Non-pigmented ciliary epithelial cell (primary cell): ENCODE data around the gene FHIT.
"Not testable (repeated sequence)": the region's sequence is repeated elsewhere in the genome, so short reads cannot be mapped to it uniquely, and the experiment has no call there.

Experiments used
- DNase-seq: peaks from one replicate; pipeline ENCODE4 v3.0.0-alpha.2; 2010; ENCODE audit warnings: low read depth

Gene FHIT

DNA sequence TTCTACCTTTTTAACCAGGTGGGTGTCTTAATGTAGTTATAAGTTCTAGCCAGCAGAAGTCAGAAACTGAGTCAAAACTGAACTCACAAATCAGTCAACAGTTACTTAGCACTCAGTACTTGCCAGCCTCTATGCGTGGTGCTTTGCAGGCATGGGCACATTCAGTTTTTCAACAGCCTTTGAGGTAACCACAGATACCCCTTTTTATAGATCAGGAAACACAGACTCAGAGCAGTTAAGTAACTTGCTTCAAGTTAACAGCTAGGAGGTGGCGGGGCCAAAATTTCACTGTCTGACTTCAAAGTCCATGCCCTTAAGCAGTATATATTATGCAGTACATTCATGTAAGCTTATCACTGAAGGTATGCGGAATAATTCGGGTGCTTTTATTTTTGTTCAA lies 139.4 kb downstream of the FHIT start:
- no peak for DNase-seq

DNA sequence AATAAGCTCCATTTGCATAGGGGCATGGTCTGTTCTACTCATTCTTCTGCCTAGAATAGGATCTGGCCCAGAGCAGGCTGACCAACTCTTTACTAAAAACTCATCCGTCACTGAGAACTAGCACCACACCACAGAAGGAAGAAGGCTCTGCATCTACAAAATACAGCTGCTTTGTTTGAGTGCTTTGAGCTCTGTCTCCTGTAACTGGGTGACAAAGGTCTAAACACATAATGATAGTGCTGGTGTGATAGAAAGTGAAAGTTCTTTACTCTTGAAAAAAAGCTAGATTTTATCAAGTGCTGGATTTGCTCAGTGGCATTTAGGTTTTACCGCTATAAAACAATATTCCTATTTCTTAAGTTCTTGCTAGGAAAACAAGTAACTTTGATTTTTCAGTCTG lies 140.7 kb downstream of the FHIT start:
- DNase-seq, result no peak

DNA sequence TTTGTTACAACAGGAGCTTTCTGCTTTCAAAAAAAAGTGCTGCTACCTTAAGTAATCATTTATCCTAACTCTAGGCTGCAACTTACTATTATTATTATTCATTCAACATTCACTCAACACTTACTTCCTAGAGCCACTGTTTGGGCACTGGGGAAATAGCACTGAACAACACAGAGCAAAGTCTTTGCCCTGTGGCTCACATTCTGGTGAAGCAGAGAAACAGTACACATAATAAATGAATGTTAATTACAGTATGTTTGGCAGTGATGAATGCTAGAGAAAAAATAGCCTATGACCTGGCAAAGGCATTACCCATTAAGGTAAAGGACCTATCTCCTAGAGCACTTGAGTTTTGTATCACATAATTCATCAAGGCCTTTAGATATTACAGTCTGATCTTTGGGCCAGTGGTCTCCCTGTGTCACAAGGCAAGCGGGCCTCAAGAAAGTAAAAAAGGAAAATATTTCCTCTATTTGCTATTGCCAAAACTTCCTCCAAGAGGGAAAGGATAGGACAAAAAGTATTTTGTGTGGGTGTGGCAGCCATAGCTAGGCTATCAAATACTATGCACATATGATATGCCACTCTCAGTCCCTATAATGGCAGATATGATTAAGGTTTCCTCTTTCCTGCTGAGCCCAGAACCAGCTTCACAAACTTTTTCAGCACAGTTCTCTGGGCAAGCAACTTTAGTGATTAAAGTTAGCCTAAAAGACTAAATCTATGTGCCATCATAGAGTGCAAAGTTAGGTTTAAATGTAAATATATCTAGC lies 142.8 kb downstream of the FHIT start:
- no peak for DNase-seq

DNA sequence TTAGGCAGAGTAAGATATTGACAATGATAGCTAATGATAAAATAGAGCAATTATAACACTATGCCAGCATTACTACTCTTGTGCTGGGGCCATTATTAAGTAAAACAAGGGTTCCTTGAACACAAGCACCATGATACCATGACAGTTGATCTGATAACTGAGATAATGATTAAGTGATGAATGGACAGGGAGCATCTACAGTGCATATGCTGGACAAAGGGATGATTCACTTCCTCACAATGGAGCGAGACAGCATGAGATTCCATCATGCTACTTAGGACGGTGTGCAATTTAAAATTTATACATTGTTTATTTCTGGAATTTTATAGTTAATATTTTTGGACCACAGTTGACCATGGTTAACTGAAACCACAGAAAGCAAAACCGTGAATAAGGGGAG lies 156.6 kb downstream of the FHIT start:
- DNase-seq, result no peak

DNA sequence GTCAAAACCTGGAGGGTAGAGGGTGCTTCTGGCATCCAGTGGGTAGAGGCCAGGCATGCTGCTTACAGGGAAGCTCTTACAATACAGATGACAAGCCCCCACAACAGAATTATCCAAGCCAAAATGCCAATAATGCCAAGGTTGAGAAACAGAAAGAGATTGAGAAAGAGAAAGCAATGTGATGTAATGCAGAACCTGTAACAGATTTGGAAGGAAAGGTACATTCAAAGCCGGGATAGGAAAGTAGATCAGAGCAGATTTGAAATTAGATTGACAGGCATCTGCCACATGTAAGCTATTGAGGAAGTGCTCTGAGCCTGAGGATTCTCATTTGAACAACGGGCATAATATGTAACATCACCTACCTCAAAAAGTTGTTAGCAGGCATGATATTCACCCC lies 157.9 kb downstream of the FHIT start:
- no peak for DNase-seq

DNA sequence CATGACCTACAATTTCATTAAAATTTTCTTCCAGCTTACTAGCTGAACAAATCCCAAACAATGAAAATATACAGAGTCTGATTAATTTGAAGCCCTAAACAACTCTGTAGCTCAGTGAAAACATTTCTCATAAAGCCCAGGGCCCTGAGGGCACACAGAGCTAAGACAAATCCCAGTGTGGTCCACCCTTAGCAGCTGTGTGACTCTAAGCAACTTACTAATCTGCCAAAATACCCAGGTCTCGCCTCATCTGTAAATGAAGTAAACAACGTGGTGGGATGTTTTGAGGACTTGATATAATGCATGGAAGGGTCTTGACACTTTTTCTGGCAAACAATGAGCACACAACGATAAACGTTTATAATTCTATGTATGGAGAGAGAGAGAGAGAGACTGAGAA lies 158.4 kb downstream of the FHIT start:
- DNase-seq, result no peak

DNA sequence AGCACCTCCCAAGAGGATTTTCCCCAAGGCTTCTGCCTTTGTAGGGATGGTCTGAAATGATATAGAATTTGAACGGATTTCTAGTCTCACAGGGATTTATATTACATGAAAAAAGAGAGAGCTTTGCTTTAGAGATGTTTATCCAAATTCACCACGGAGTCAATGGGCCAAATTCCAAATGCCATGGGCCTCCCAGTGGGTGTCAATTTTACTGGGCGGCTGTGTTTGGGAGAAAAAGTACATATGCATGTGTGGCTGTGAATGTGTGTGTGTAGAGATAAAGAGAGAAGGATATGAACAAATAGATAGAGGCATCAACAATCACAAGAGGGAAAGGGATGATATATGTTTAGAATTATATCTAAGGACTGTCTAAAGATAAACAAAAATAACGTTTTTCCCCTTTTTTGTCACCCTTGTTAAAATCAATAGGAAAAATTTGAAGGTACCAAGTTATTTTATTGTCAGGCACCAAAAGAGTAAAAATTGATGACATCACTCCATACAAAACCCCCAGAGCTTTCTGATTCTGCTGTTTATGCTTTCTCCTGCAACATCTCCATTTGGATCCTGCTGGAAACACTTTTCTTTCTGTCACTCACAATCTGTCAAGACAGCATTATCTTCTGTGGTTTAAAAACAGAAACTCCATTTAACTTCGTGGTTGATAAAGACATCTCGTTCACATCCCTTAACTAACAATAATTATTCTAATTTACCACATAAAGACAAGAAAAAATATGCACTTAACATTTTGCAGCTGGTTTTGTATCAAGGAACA lies 160.7 kb downstream of the FHIT start:
- no peak for DNase-seq

DNA sequence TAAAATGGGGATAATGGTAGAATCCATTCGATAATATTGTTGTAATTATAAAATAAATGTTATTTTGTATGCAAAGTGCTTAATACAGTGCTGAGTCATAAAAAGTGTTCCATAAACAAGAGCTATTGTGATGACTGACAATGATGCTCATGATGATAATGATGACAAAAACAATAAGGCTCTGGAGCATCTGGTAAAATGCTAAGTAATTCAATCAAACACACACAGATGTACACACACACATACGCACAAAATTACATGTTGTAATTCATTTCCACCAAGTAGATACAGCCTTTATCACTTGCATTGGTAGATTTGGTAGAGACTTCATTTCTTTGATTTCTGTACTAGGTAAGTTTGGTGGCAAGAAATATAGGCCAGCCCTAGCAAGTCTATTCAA lies 163.8 kb downstream of the FHIT start:
- DNase-seq, result no peak

DNA sequence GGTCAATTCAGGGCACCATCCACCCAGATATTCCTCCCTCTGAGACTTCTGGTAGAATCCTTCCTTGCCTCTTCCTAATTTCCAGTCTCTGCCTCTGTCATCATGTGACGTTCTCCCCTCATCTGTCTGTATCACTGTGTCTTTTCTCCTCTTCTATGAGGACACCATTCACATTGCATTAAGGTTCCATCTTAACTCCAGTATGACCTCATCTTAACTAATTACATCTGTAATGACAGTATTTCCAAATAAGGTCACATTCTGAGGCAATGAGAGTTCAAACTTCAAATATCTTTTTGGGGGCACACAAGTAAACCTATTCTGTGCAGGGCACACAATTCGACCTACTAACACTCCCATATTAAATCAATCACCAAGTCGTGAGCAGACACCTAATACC lies 169.7 kb downstream of the FHIT start:
- no peak for DNase-seq

DNA sequence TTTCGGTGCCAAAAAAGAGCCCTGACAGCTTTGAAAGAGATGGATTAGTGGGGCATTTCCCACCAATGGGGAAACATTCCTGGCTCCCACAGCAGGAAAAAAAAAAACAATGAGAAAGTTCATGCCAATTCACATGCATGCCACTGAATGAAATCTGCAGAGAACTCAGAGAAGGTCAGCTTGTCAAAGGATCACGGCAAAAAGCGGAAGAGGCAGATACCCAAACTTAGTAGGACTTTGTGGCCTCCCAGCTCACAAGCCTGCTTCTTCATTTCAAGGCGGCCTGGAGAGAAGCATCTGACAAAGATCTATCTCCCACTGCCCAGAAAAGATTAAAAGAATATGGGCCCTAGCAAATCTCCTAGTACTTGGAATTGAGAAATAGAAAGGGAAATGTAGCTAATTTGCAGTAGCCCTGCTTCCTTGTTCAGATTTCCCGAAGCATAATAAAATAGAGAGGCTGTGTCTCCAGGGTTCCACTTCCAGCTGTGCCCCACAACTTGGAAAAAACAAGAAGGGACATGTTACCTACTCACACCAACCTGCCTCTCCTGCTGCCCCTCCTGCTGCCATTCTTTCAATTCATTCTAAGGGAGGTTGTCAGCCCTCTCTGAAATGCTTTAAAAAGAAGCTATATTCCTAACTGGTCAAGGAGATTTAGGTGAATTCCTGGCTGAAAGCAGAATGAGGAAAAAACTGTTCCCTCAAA lies 170.4 kb downstream of the FHIT start:
- no peak for DNase-seq

DNA sequence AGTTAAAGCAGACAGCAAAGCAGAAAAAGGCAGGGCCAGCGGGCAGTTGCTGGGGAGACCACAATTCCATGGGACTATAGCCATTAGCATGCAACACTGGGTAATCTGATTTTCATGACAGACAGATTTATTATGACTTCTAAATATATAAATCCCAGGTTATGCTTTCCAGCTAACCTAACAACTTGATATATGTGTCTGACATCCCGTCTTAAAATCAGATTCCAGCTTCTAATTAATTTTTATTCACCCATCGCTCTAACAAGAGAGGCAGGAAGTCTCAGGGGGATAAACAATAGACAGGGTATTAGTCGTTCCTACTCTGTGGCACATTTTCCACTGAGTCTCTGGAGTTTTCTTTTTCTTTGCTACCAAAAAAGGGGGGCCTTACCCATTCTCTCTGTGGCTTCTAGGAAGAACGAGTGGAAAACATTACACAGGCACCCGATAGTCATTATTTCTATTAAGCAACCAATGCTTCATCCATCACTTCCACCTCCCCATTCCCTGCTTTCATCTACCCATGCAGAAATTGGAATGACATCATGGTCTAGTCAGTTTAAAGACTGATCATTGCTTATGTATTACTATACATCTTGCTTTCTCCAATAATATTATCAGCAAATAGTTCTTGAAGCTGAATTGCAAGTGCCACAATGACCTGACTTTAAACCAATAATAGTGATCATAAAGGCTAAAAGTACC lies 173.1 kb downstream of the FHIT start:
- DNase-seq, result no peak

DNA sequence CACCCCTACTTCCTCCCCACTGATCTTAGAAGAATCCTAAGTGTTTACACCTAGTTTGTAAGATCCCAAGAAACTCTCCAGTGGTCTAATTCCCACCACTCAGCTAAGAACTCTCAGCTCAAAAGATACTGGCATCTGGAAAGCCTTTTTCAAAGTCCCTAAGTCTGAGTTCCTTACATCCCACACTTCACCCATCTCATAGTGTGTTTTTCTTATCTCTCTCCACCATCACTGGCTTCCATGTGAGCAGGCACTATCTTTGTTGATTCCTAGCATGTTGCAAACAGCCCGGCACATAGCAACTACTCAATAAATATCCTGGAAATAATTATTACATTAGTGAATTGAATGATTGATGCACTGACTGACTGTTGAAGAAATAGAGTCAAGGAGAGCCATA lies 173.7 kb downstream of the FHIT start:
- DNase-seq, result no peak

DNA sequence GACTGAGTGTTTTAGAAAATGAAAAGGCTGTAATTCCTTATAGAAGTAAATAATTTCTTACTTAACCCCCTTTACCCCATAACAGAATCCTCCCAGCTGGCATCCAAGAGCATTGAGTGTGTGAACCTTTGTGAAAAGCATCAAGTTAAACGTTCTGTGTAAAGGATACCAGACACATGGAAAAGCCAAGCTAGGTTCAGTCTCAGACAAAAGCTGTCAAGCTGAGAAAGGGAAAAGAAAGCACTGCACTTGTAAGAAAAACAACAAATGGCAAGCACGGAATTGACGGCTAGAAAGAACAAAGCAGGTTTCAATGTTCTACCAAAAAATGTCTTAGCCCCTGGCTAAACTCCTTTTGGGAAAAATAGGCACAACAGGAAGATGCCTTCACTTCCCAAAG lies 176.5 kb downstream of the FHIT start:
- no peak for DNase-seq

DNA sequence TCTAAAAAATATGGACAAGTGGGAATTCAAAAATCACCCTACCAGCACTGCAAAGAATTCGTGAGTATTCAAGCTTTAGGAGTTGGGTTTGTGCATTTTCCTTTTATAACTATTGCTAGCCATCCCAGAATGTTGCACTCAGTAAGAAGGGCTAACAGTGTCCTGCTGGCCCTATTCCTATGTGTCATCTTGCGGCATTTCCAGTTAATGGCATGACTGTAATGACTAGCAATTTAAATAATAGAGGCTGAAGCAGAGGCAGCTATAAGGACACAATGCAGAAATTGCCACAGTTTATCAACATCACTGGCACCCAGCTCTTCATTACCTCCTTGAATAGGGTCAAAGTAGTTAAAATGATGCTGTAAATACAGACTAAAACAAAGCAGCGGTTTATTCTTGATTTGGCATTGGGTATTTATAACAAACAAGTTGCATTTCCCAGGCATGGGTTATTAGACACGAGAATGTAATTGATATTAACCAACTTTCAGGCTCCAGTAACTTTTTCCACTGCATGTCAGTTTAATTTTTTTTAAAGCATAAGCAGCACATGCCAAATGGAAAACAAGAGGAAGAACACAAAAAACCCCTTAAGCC lies 177.6 kb downstream of the FHIT start:
- no peak for DNase-seq

DNA sequence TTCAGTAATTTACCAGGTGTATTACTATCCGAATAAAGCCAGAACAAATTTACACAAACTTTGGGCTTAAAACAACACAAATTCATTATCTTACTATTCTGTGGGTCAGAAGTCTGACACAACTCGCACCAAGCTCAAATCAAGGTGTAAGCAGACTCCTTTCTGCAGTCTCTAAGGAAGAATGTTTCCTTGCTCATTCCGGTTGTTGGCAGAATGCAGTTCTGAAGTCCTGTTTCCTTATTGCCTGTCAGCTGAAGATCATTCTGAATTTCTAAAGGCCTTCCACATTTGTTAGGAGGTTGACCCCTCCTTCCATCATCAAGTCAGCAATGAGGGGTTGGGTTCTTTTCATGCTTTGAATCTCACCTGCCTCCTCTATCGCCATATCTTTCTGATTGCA lies 183.2 kb downstream of the FHIT start:
- no peak for DNase-seq

DNA sequence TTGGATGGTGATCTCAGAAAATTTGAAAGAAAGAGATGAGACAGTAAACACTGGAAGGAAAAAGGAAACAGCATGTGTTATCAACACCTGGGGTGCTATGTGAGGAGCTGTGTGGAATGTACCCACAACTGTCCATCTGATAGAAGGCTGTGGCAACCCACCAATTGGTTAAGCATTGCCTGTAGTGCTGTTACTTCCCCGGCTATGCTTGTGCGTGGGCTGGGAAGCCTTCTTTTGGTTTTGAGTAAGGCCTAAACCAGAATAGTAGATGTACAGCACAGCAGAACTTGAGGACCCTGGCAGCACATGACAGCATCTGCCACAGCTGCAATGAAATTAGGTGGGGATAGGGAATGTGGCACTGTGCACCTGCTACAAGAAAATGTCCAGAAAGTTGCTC lies 184.5 kb downstream of the FHIT start:
- no peak for DNase-seq

DNA sequence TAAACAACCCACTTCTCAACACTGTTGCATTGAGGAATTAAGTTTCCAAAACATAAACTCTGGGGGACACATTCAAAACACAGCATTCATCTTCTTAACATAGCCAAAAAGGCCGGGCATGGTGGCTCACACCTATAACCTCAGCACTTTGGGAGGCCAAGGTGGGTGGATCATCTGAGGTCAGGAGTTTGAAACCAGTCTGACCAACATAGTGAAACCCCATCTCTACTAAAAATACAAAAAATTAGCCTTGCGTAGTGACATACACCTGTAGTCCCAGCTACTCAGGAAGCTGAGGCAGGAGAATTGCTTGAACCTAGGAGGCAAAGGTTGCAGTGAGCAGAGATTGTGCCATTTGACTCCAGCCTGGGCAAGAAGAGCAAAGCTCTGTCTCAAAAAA lies 185.0 kb downstream of the FHIT start:
- DNase-seq, result not testable (repeated sequence)

DNA sequence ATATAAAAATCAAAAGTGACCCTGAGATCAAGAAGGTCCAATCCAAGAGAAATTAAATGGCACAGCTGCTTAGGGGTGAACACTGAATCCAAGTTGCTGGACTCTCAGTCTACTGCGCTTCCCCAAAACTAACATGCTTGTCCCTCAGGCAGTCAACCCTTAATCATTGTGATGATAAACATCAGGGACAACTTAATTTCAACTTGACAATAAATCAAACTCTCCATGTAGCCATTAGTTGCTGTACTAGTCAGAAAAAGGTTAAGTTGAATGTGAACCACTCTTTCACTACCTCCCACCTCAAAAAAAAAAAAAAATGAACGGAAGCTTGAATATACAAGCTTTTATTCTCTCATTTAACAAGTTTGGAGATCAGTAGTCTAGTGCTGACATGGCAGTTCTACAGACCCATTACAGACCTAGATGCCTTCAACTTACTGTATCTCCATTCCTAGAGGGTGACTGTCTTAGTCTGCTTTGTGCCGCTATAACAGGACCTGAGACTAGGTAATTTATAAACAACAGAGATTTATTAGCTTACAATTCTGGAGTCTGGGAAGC lies 185.7 kb downstream of the FHIT start:
- DNase-seq, result no peak

DNA sequence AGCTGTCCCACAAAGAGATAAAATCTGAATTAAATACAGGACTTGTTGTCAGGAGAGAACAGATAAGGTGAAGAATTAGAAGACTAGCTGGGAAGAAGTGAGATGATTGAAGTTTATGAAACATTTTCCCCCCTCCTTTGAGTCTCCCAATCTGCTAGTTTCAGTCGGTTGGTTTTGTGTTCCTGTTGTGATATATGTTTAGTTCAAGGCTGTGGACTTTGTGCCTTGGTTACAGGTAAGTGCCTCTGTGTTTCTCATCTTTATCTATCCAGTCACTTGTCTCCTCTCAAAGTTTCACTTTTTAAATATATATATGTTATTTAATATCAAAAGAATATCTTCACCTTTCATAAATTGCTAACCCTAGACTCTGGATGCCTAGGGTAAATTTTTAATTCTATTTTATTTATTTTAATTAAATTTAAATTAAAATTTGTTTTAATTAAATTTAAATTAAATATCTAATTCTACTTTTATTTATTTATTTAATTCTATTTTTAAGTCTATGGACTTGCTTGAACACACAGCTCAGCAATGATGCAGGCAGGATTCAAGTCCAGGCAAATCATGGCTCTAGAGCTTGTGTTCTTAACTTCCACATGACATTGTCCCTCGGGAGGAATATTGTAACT lies 190.0 kb downstream of the FHIT start:
- DNase-seq, result no peak

DNA sequence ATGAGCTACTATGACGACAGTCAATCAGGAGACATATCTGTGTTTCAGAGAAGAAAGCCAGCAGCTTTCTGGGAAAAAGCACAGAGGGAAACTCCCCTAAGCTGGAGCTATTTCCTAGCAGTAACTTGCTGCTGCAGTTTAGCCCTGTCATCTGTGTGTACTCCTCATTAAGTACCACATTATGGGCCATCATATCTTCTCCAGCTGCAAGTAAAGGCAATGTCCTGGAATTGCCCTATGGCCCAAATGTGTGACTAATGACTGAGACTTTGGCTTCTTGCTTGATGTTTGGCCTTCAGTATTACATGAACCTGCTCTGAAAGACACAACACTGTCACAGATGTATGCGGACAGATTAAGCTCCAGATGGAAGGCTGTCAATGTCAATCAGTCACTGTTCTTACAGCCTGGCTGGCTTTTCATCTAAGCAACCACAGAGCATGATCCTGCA lies 190.8 kb downstream of the FHIT start:
- no peak for DNase-seq

DNA sequence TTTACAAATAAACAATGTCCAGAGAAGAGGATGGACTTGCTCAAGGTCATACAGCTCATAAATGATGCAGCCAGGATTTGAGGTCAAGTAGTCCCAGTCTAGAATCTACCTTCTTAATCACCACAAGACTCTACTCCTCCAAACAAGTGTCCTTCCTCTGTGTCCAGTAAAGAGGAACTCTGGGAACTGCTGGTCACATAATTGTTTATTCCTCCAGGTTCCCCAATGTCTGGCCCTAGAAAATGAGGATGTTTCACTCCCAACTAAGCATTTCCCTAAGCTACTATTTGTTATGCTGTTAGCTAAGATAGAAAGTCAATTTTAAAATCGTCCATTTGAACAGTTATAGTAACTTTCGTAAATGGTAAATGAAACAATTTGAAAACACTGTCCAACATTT lies 192.4 kb downstream of the FHIT start:
- no peak for DNase-seq
